Panc1 (cell line): ENCODE data around the gene CHMP4A. TPM values are rescaled to one million over a fixed set of nuclear protein-coding genes. Genes with fewer than 3 reads are reported as not detected.
"Not testable (repeated sequence)": the region's sequence is repeated elsewhere in the genome, so short reads cannot be mapped to it uniquely, and the experiment has no call there.

ENCODE experiments used
- ATAC-seq: fragments of 200-7000 bp; cut with Tn5 transposase; 2 replicates; pipeline ENCODE4 v1.9.1; 2020; ENCODE audit warnings: mild to moderate bottlenecking, moderate library complexity
- BruUV-seq: library from RNA; stranded (reverse); fragments of 400-500 nt; replicated peaks from 2 replicates; lab custom pipeline; 2021; lab: Mats Ljungman, UMichigan
- CTCF ChIA-PET: fragments of 300-600 bp; sonication (Branson Sonifier 250); formaldehyde crosslinking; loops from one replicate; lab custom pipeline; 2022; ENCODE audit warnings: antibody characterized with exemption; lab: Charles Lee
- POLR2A ChIA-PET: fragments of 300-600 bp; sonication (Branson Sonifier 250); formaldehyde crosslinking; loops from one replicate; lab custom pipeline; 2022; ENCODE audit warnings: antibody characterized with exemption; lab: Charles Lee
- DNase-seq: peaks from one replicate; pipeline ENCODE4 v3.0.0-alpha.2; 2010; ENCODE audit warnings: low read depth, low spot score
- H3K27ac ChIP-seq: 2 replicates; pipeline ENCODE4 v1.5.1; 2011; ENCODE audit warnings: mild to moderate bottlenecking, low read length, inconsistent platforms
- H3K27me3 ChIP-seq: fragments of 200-500 bp; sonication (Bioruptor generic); 2 replicates; pipeline ENCODE4 v1.6.0; 2014; ENCODE audit warnings: low read length, inconsistent platforms; ENCODE audit not compliant: control insufficient read depth, insufficient read depth
- H3K36me3 ChIP-seq: fragments of 200-500 bp; sonication (Bioruptor generic); 2 replicates; pipeline ENCODE4 v1.5.1; 2014; ENCODE audit warnings: inconsistent platforms, mild to moderate bottlenecking, low read length, moderate library complexity; ENCODE audit not compliant: control insufficient read depth, insufficient read depth
- H3K4me1 ChIP-seq: 2 replicates; pipeline ENCODE4 v1.5.1; 2011; ENCODE audit warnings: inconsistent platforms, mild to moderate bottlenecking, low read length, moderate library complexity; ENCODE audit not compliant: control insufficient read depth, insufficient read depth
- H3K4me3 ChIP-seq, 2 experiments: 2 replicates each; pipeline ENCODE4 v1.5.1; 2011 to 2012; ENCODE audit warnings: low read depth in 2 of 2, low read length in 2 of 2, mild to moderate bottlenecking in 2 of 2, inconsistent platforms in 1 of 2, moderate library complexity in 1 of 2
- H3K9me3 ChIP-seq: fragments of 200-500 bp; sonication (Bioruptor generic); 2 replicates; pipeline ENCODE4 v1.5.1; 2014; ENCODE audit warnings: low read depth, mild to moderate bottlenecking, inconsistent platforms, low read length, moderate library complexity; ENCODE audit not compliant: control insufficient read depth, insufficient read depth
- CTCF ChIP-seq: fragments of 450-650 bp; IDR thresholded peaks from 2 replicates; pipeline ENCODE4 v1.5.1; 2017; ENCODE audit warnings: mild to moderate bottlenecking
- POLR2AphosphoS5 ChIP-seq: IDR thresholded peaks from 2 replicates; pipeline ENCODE4 v1.6.1; 2012; ENCODE audit warnings: mild to moderate bottlenecking, low read depth, low read length, moderate library complexity
- REST ChIP-seq, 2 experiments: IDR thresholded peaks; 2 replicates each; pipeline ENCODE4 v1.6.1; 2011 to 2012; ENCODE audit warnings: low read depth in 2 of 2, control low read depth in 1 of 2, low read length in 1 of 2, mild to moderate bottlenecking in 1 of 2, moderate library complexity in 1 of 2; ENCODE audit not compliant: insufficient read depth in 1 of 2
- SIN3A ChIP-seq: IDR thresholded peaks from 2 replicates; pipeline ENCODE4 v1.6.1; 2012; ENCODE audit warnings: low read depth, mild to moderate bottlenecking, low read length, moderate library complexity, borderline replicate concordance; ENCODE audit not compliant: insufficient read depth
- TCF7L2 ChIP-seq: IDR thresholded peaks from 2 replicates; pipeline ENCODE4 v1.6.1; 2011; ENCODE audit warnings: mild to moderate bottlenecking, low read depth, low read length, inconsistent platforms
- in situ Hi-C: cut with HindIII; loops from 2 replicates; pipeline ENCODE4 v1.10.0; 2016; ENCODE audit warnings: low sequenced_read_pairs, low pct_unique_long_range_greater_than_20kb
- intact Hi-C: fragments of 100-400 bp; cut with micrococcal nuclease; formaldehyde crosslinking; loops from one replicate; pipeline ENCODE4 v1.10.0; 2022; ENCODE audit not compliant: unreplicated experiment
- total RNA-seq: library from RNA; stranded (reverse); gene quantifications from one replicate; pipeline ENCODE4 v1.2.1, GENCODE V29; 2021; ENCODE audit not compliant: unreplicated experiment

The CHMP4A gene
- total RNA-seq, 1 experiment from 2014 or later, result 42.4 TPM

DNA sequence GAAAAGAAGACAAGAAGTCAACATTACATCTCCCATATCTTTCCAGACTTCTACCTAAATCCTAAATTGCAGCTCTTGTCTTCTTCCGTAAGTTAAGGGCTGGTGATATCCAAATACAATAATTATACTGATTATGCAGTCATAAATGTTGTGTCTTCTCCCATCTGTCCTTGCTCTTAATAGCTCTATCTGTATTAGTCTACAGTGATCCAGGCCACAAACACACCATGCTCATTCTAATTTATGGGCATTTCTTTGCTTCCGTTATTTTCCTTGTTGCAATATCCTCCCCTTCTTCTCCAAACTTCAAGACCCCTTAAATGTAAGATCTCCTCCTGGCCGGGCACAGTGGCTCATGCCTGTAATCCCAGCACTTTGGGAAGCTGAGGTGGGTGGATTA is 6.2 kb upstream of the CHMP4A start:
- H3K27ac ChIP-seq, result no peak overlapping the region
- H3K9me3 ChIP-seq, result no peaks in the 10 kb centered on the region
- CTCF ChIA-PET, result interaction anchor here (0.7 kb wide), 2 partner anchors 182 to 212 kb away, joined by 11 to 13 read pairs; no protein-coding TSS in a partner anchor
- H3K27me3 ChIP-seq, result no peaks in the 10 kb centered on the region
- DNase-seq, result no peak
- TF ChIP-seq POLR2AphosphoS5, result no peak
- TF ChIP-seq REST (IDR thresholded peaks at IDR 0.05; ENCODE audit: insufficient read depth in 1 of 2, low read depth in 2 of 2, low read length in 1 of 2), result no peak
- no peak for TF ChIP-seq CTCF
- no peak for TF ChIP-seq SIN3A
- no peak for TF ChIP-seq TCF7L2
- in situ Hi-C loops (no loop called here), intact Hi-C loops (no loop called here)
- peaks cover 5% of the 10 kb centered on the region for H3K36me3 ChIP-seq
- BruUV-seq, result no TSS peak
- POLR2A ChIA-PET, result no interaction called here
- H3K4me3 ChIP-seq, result no peak overlapping the region
- H3K4me1 ChIP-seq, result no peaks in the 10 kb centered on the region; the same call in none of the 2 replicates
- ATAC-seq, result no peak

- DNase-seq (no peak), ATAC-seq (no peak)
- no peaks in the 10 kb centered on the region for H3K27me3 ChIP-seq
- no peak overlapping the region for H3K4me3 ChIP-seq
- in situ Hi-C loops (no loop called here), intact Hi-C loops (no loop called here)
- H3K9me3 ChIP-seq, result no peaks in the 10 kb centered on the region
- POLR2A ChIA-PET, result no interaction called here
- H3K4me1 ChIP-seq, result peaks cover 3% of the 10 kb centered on the region
- CTCF ChIA-PET, result interaction anchor here (0.7 kb wide), 2 partner anchors 183 to 212 kb away, joined by 11 to 13 read pairs; no protein-coding TSS in a partner anchor
- peaks cover 5% of the 10 kb centered on the region for H3K36me3 ChIP-seq
- no peak overlapping the region for H3K27ac ChIP-seq
- BruUV-seq, result no TSS peak
- TF ChIP-seq REST (IDR thresholded peaks at IDR 0.05; ENCODE audit: insufficient read depth in 1 of 2, low read depth in 2 of 2, low read length in 1 of 2) (no peak), CTCF (no peak), SIN3A (no peak), TCF7L2 (no peak), POLR2AphosphoS5 (no peak)
Measured at GRCh38 chr14:24219080-24219479, 5.8 kb upstream of the CHMP4A start.

DNA sequence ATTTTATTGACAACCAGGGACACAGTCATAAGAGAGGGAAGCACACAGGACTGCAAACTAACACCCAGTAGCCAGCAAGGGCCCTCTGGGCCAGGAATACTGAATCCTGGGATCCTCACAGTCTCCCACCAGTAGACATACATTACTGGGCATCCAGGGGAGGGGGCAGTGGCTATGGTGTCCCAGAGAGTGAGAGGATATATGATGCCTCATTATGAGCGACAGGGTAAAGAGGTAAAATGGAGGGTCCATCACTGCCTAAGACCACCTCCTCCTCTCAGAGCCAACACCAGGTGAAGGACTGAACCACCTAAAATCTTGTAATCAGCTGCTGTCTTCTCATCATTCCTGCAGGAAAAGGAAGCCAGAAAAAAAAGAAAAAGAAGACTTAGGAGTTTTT is 3.6 kb upstream of the CHMP4A start:
- BruUV-seq, DNase-seq, H3K27ac ChIP-seq, intact Hi-C loops, in situ Hi-C loops, H3K27me3 ChIP-seq, H3K36me3 ChIP-seq, H3K9me3 ChIP-seq, H3K4me3 ChIP-seq, CTCF ChIA-PET, H3K4me1 ChIP-seq, ATAC-seq, POLR2A ChIA-PET: not testable (repeated sequence)
